22Rv1 (cell line): ENCODE results near the gene NPC1.

ENCODE experiments used
- CTCF ChIP-seq: fragments of 450-650 bp; IDR thresholded peaks from 2 replicates; pipeline ENCODE4 v1.5.1; 2017; ENCODE audit warnings: mild to moderate bottlenecking
- ZFX ChIP-seq: fragments of 450-650 bp; IDR thresholded peaks from 2 replicates; pipeline ENCODE4 v1.6.1; 2017; ENCODE audit warnings: antibody characterized with exemption, borderline replicate concordance

- TF ChIP-seq CTCF (no peak), ZFX (no peak)
Measured at GRCh38 chr18:23493654-23494053, 92.7 kb downstream of the NPC1 start.
